Measurements from ENCODE around the gene ALDH18A1.

DNA sequence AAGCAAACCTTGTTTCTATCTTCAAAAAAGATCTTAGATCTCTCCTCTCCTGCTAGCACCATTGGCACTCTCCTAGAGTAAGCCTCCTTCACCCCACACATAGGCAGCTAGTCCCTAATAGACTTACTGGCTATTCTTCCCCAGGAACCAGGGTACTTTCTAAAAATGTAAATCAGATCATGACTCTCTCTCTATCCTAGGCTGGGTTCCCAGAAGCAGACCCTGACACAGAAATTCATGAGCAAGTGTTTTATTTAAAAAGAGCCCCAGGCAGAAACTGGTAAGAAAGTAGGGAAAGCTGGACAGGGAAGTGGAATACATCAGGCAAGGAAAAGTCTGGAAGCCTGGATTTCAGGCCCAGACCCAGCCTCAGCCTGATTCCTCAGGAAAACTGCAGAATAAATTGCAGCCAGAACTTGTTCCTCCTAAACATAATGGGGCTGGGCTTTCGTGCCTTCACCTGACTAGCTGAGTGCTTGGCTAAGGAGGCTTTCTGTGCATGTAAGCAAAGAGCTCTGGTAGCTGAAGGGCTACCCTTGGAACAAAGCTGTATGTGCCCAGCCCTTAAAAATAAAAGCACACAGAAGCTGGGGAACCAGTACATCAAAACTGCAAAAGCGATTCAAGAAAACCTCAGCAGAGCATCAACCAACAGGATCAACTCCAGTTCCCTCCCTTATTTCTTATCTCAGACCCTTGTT, 76.5 kb downstream of the ALDH18A1 start:
- TF ChIP-seq, protein P1, sequence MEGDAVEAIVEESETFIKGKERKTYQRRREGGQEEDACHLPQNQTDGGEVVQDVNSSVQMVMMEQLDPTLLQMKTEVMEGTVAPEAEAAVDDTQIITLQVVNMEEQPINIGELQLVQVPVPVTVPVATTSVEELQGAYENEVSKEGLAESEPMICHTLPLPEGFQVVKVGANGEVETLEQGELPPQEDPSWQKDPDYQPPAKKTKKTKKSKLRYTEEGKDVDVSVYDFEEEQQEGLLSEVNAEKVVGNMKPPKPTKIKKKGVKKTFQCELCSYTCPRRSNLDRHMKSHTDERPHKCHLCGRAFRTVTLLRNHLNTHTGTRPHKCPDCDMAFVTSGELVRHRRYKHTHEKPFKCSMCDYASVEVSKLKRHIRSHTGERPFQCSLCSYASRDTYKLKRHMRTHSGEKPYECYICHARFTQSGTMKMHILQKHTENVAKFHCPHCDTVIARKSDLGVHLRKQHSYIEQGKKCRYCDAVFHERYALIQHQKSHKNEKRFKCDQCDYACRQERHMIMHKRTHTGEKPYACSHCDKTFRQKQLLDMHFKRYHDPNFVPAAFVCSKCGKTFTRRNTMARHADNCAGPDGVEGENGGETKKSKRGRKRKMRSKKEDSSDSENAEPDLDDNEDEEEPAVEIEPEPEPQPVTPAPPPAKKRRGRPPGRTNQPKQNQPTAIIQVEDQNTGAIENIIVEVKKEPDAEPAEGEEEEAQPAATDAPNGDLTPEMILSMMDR (conservative IDR thresholded peaks at IDR 0.05; ENCODE audit: low read depth, low read length) = no peak
- no peak for TF ChIP-seq EZH2phosphoT487 (IDR thresholded peaks at IDR 0.05; ENCODE audit: borderline replicate concordance, low read length)

Measured in PC-3 (cell line).